Measurements from ENCODE around the gene MBLAC2.

DNA sequence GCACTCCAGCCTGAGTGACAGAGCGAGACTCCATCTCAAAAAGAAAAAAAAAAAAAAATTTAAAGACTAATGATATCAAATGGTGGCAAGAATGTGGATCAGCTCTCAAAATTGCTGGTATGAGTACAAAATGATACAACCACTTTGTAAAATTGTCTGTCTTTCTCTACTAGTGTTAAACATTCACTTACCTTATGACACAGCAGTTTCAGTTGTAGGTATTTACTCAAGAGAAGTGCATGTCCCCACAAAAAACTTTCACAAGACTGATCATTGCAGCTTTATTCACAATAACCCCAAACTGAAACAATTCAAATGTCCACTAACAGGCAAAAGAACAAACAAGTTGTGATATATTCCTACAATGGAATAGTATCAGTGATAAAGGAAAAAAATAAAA lies 50.3 kb downstream of the MBLAC2 start:
- TF ChIP-seq, protein P1, sequence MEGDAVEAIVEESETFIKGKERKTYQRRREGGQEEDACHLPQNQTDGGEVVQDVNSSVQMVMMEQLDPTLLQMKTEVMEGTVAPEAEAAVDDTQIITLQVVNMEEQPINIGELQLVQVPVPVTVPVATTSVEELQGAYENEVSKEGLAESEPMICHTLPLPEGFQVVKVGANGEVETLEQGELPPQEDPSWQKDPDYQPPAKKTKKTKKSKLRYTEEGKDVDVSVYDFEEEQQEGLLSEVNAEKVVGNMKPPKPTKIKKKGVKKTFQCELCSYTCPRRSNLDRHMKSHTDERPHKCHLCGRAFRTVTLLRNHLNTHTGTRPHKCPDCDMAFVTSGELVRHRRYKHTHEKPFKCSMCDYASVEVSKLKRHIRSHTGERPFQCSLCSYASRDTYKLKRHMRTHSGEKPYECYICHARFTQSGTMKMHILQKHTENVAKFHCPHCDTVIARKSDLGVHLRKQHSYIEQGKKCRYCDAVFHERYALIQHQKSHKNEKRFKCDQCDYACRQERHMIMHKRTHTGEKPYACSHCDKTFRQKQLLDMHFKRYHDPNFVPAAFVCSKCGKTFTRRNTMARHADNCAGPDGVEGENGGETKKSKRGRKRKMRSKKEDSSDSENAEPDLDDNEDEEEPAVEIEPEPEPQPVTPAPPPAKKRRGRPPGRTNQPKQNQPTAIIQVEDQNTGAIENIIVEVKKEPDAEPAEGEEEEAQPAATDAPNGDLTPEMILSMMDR (IDR thresholded peaks at IDR 0.05) = no peak
- TF ChIP-seq POLR2AphosphoS5 (IDR thresholded peaks at IDR 0.05) = no peak
- no peak for TF ChIP-seq POLR2A (IDR thresholded peaks at IDR 0.05; ENCODE audit: low read depth)
- no peak for TF ChIP-seq EP300 (IDR thresholded peaks at IDR 0.05)

Data from esophagus muscularis mucosa (tissue), 4 donors.